A549 (cell line): ENCODE results near the gene RNH1. TPM values are rescaled to one million over a fixed set of nuclear protein-coding genes. Genes with fewer than 3 reads are reported as not detected.

Experiments
- ATAC-seq, 2 experiments: fragments of 200-7000 bp in 1 of 2; fragments of >200 bp in 1 of 2; cut with Nextera tagmentation in 1 of 2; cut with Tn5 transposase in 1 of 2; 3 replicates each; pipeline versions ENCODE4 v1.8.0 to v1.9.1; 2018 to 2020; ENCODE audit warnings: mild to moderate bottlenecking in 1 of 2, moderate library complexity in 1 of 2
- CTCF ChIA-PET: fragments of 300-600 bp; sonication (Branson Sonifier 250); formaldehyde crosslinking; extraction: SDS; loops from one replicate; lab custom pipeline; 2021; ENCODE audit warnings: antibody characterized with exemption, inconsistent platforms; lab: Yijun Ruan, JAX
- POLR2A ChIA-PET: fragments of 350-600 bp; formaldehyde crosslinking; extraction: SDS; loops from one replicate; lab custom pipeline; 2021; ENCODE audit warnings: antibody characterized with exemption, inconsistent platforms; lab: Yijun Ruan, JAX
- DNase-seq, 2 experiments: peaks; one replicate each; pipeline versions ENCODE4 v3.0.0 to v3.0.0-alpha.2; 2011 to 2016; ENCODE audit warnings: low read depth in 1 of 2, low spot score in 1 of 2
- FAIRE-seq: peaks from 2 replicates; lab custom pipeline; 2011; peaks lifted over from hg19 to GRCh38; lab: Jason Lieb, UNC
- H3K27ac ChIP-seq, 2 experiments: fragments of >200 bp; sonication (Bioruptor Twin); formaldehyde crosslinking; 3 replicates each; pipeline ENCODE4 v1.5.1; 2016 to 2017
- H3K4me1 ChIP-seq: fragments of >200 bp; sonication (Bioruptor Twin); formaldehyde crosslinking; 3 replicates; pipeline ENCODE4 v1.6.1; 2016
- H3K4me2 ChIP-seq: fragments of >200 bp; sonication (Bioruptor Twin); formaldehyde crosslinking; 3 replicates; pipeline ENCODE4 v1.6.1; 2016
- H3K4me3 ChIP-seq: fragments of >200 bp; sonication (Bioruptor Twin); formaldehyde crosslinking; 3 replicates; pipeline ENCODE4 v1.5.1; 2016
- H3K9me3 ChIP-seq: fragments of >200 bp; sonication (Bioruptor Twin); formaldehyde crosslinking; 3 replicates; pipeline ENCODE4 v1.6.1; 2016
- BHLHE40 ChIP-seq: IDR thresholded peaks from 2 replicates; pipeline ENCODE4 v1.6.1; 2012; ENCODE audit warnings: low read depth, low read length, inconsistent platforms
- CHD4 ChIP-seq: fragments of 200-600 bp; sonication (generic); IDR thresholded peaks from 2 replicates; pipeline ENCODE4 v1.6.1; 2016; ENCODE audit warnings: antibody characterized with exemption, mild to moderate bottlenecking, borderline replicate concordance
- FOSB ChIP-seq: fragments of 250-450 bp; sonication (Bioruptor Pico); IDR thresholded peaks from 2 replicates; pipeline ENCODE4 v1.5.0; 2020; ENCODE audit warnings: mild to moderate bottlenecking, moderate library complexity
- FOSL2 ChIP-seq, 2 experiments: fragments of 450-650 bp in 1 of 2; fragments of >200 bp in 1 of 2; sonication (Bioruptor Twin) in 1 of 2; formaldehyde crosslinking; IDR thresholded peaks; 2 replicates each; pipeline versions ENCODE4 v1.5.0 to v1.6.1; 2016 to 2020; ENCODE audit warnings: mild to moderate bottlenecking in 1 of 2, moderate library complexity in 1 of 2
- FOXS1 ChIP-seq: fragments of 250-450 bp; sonication (Bioruptor Pico); IDR thresholded peaks from 2 replicates; pipeline ENCODE4 v1.5.0; 2020; ENCODE audit warnings: mild to moderate bottlenecking, moderate library complexity
- GATA3 ChIP-seq: IDR thresholded peaks from 2 replicates; pipeline ENCODE4 v1.6.1; 2012; ENCODE audit warnings: borderline replicate concordance
- HEYL ChIP-seq: fragments of 250-450 bp; sonication (Bioruptor Pico); IDR thresholded peaks from 2 replicates; pipeline ENCODE4 v1.8.0; 2021; ENCODE audit warnings: mild to moderate bottlenecking, moderate library complexity
- KDM1A ChIP-seq: fragments of 200-600 bp; sonication (generic); IDR thresholded peaks from 2 replicates; pipeline ENCODE4 v1.6.1; 2016; ENCODE audit warnings: low read depth, mild to moderate bottlenecking
- MYC ChIP-seq: IDR thresholded peaks from 2 replicates; pipeline ENCODE4 v1.6.1; 2012; ENCODE audit warnings: mild to moderate bottlenecking, inconsistent platforms, low read length, improper control_type of control experiment, borderline replicate concordance
- NR3C1 ChIP-seq: fragments of >200 bp; sonication (Bioruptor Twin); formaldehyde crosslinking; IDR thresholded peaks from 3 replicates; pipeline ENCODE4 v1.6.1; 2017
- POLR2A ChIP-seq: IDR thresholded peaks from 2 replicates; pipeline ENCODE4 v1.6.1; 2012; ENCODE audit warnings: mild to moderate bottlenecking, low read length
- RAD21 ChIP-seq, 2 experiments: fragments of >200 bp in 1 of 2; sonication (Bioruptor Twin) in 1 of 2; formaldehyde crosslinking in 1 of 2; IDR thresholded peaks in 1 of 2; conservative IDR thresholded peaks in 1 of 2; 2 replicates in 1 of 2; 3 replicates in 1 of 2; pipeline ENCODE4 v1.6.1; 2012 to 2018; ENCODE audit warnings: inconsistent platforms in 1 of 2
- ZNF302 ChIP-seq: fragments of 250-450 bp; sonication (Bioruptor Pico); IDR thresholded peaks from 2 replicates; pipeline ENCODE4 v1.9.0; 2021; ENCODE audit warnings: inconsistent platforms, mild to moderate bottlenecking, moderate library complexity
- ZSCAN20 ChIP-seq: fragments of 250-450 bp; sonication (Bioruptor Pico); IDR thresholded peaks from 2 replicates; pipeline ENCODE4 v1.8.0; 2022; ENCODE audit warnings: mild to moderate bottlenecking, moderate library complexity
- WGBS: methylation state at CpG from one replicate; pipeline ENCODE4 v1.1.6; 2017; ENCODE audit errors: missing lambda C conversion rate; 5-methylcytosine and 5-hydroxymethylcytosine counted together
- polyA plus RNA-seq, 4 experiments: library from polyadenylated mRNA; depleted of rRNA in 3 of 4; stranded (reverse); fragments of >200 nt; fragmentation: RNase III in 1 of 4; extraction: RNeasy Plus Mini Kit Qiagen cat#74134 plus additional on column Dnase treatment in 1 of 4; gene quantifications; 2 replicates in 3 of 4; 3 replicates in 1 of 4; pipeline ENCODE4 v1.2.3, GENCODE V29; 2011 to 2017
- TF ChIP-seq, protein P1 (sequence below): IDR thresholded peaks from 2 replicates; pipeline ENCODE4 v1.6.1; 2012
- TF ChIP-seq, protein P2 (sequence below): IDR thresholded peaks from 2 replicates; pipeline ENCODE4 v1.6.1; 2012
- TF ChIP-seq, protein P3 (sequence below): fragments of 450-650 bp; IDR thresholded peaks from 2 replicates; pipeline ENCODE4 v1.6.1; 2014; ENCODE audit warnings: antibody characterized with exemption
- TF ChIP-seq, protein P4 (sequence below): fragments of 200-600 bp; sonication (generic); IDR thresholded peaks from 2 replicates; pipeline ENCODE4 v1.6.1; 2016; ENCODE audit warnings: antibody characterized with exemption, mild to moderate bottlenecking, moderate library complexity
- TF ChIP-seq, protein P5 (sequence below): fragments of 250-450 bp; sonication (Bioruptor Pico); IDR thresholded peaks from 2 replicates; pipeline ENCODE4 v1.5.0; 2021; ENCODE audit warnings: mild to moderate bottlenecking, moderate library complexity, borderline replicate concordance
- TF ChIP-seq, protein P6 (sequence below): IDR thresholded peaks from 2 replicates; pipeline ENCODE4 v1.6.1; 2012; ENCODE audit warnings: low read depth, borderline replicate concordance
- TF ChIP-seq, protein P7 (sequence below): fragments of >200 bp; sonication (Bioruptor Twin); formaldehyde crosslinking; IDR thresholded peaks from 3 replicates; pipeline ENCODE4 v1.6.1; 2016

Gene RNH1
- polyA plus RNA-seq, 2 of the 4 experiments (the other 2 are of a cell fraction) = 85.8 to 135 TPM

DNA sequence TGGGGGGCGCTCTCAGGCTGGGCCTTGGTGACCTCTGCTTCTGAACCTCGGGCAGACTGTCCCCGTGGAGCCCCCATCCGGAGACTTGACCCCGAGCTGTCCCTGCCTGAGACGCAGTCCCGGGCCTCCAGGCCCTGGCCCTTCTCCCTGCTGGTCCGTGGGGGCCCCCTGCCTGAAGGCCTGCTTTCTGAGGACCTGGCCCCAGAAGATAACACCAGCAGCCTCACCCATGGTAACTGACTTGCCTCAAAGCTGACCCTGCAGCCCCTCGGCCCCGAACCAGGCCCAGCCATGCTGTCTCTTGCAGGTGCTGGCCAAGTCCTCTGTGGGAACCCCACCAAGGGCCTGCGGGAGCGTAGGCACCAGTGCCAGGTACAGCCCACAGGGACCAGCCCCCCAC lies 44.6 kb upstream of the RNH1 start:
- 100% methylated on average over 2 of the region's 12 CpGs for WGBS
- no peak for TF ChIP-seq HEYL
- no peak for TF ChIP-seq MYC
- no peak for TF ChIP-seq BHLHE40
- no peak for TF ChIP-seq KDM1A
- no peak for TF ChIP-seq CHD4
- TF ChIP-seq GATA3 = no peak
- TF ChIP-seq, protein P1, sequence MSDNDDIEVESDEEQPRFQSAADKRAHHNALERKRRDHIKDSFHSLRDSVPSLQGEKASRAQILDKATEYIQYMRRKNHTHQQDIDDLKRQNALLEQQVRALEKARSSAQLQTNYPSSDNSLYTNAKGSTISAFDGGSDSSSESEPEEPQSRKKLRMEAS = no peak
- TF ChIP-seq RAD21 (conservative IDR thresholded peaks at IDR 0.05 in 1 of 2, IDR thresholded peaks at IDR 0.05 in 1 of 2) = no peak
- no peak for TF ChIP-seq ZSCAN20 (CRISPR knock-in tag)
- TF ChIP-seq, protein P2, sequence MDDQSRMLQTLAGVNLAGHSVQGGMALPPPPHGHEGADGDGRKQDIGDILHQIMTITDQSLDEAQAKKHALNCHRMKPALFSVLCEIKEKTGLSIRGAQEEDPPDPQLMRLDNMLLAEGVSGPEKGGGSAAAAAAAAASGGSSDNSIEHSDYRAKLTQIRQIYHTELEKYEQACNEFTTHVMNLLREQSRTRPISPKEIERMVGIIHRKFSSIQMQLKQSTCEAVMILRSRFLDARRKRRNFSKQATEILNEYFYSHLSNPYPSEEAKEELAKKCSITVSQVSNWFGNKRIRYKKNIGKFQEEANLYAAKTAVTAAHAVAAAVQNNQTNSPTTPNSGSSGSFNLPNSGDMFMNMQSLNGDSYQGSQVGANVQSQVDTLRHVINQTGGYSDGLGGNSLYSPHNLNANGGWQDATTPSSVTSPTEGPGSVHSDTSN = no peak
- TF ChIP-seq NR3C1 = no peak
- TF ChIP-seq, protein P3, sequence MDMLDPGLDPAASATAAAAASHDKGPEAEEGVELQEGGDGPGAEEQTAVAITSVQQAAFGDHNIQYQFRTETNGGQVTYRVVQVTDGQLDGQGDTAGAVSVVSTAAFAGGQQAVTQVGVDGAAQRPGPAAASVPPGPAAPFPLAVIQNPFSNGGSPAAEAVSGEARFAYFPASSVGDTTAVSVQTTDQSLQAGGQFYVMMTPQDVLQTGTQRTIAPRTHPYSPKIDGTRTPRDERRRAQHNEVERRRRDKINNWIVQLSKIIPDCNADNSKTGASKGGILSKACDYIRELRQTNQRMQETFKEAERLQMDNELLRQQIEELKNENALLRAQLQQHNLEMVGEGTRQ = no peak
- no peak for TF ChIP-seq FOSB
- no peak for TF ChIP-seq ZNF302
- Histone ChIP-seq H3K9me3 (no peaks in the 10 kb centered on the region), H3K4me2 (no peak overlapping the region), H3K27ac (no peak overlapping the region; a peak in 1 of 6 replicates), H3K4me3 (no peak overlapping the region), H3K4me1 (peaks cover 14% of the 10 kb centered on the region; the same call in 2 of the 3 replicates)
- FAIRE-seq (no peak), ATAC-seq (no peak), DNase-seq (no peak)
- ChIA-PET POLR2A (interaction anchor here (0.6 to 1.0 kb wide), 3 partner anchors 24 to 438 kb away, joined by 3 to 5 read pairs (median 3); partner anchors contain the start of gene DEAF1), CTCF (interaction anchor here (0.7 to 1.3 kb wide), 4 partner anchors 14 to 208 kb away, joined by 3 to 4 read pairs (median 4); no protein-coding TSS in a partner anchor)

DNA sequence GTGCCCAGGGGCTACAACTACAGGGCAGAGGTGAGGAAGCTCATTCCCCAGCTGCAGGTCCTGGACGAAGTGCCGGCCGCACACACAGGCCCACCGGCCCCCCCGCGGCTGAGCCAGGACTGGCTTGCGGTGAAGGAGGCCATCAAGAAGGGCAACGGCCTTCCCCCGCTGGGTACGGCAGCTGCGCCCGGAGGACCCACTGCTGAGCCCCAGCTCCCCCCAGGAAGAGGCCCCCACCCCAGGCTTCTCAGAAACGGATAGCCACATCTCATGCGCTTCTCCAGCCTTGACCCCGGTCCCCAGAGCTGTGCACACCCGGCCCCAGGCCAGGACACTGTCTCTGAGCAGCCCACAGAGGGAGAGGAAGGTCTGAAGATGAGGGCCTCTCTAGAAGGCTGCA lies 44.1 kb upstream of the RNH1 start:
- WGBS = 77% methylated on average over 7 of the region's 16 CpGs
- POLR2A ChIA-PET = interaction anchor here (0.6 kb wide), 2 partner anchors 144 to 438 kb away, joined by 3 to 5 read pairs; partner anchors contain the start of gene DEAF1
- TF ChIP-seq, protein P4, sequence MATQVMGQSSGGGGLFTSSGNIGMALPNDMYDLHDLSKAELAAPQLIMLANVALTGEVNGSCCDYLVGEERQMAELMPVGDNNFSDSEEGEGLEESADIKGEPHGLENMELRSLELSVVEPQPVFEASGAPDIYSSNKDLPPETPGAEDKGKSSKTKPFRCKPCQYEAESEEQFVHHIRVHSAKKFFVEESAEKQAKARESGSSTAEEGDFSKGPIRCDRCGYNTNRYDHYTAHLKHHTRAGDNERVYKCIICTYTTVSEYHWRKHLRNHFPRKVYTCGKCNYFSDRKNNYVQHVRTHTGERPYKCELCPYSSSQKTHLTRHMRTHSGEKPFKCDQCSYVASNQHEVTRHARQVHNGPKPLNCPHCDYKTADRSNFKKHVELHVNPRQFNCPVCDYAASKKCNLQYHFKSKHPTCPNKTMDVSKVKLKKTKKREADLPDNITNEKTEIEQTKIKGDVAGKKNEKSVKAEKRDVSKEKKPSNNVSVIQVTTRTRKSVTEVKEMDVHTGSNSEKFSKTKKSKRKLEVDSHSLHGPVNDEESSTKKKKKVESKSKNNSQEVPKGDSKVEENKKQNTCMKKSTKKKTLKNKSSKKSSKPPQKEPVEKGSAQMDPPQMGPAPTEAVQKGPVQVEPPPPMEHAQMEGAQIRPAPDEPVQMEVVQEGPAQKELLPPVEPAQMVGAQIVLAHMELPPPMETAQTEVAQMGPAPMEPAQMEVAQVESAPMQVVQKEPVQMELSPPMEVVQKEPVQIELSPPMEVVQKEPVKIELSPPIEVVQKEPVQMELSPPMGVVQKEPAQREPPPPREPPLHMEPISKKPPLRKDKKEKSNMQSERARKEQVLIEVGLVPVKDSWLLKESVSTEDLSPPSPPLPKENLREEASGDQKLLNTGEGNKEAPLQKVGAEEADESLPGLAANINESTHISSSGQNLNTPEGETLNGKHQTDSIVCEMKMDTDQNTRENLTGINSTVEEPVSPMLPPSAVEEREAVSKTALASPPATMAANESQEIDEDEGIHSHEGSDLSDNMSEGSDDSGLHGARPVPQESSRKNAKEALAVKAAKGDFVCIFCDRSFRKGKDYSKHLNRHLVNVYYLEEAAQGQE = no peak
- TF ChIP-seq FOXS1 (CRISPR knock-in tag) (no peak), FOSL2 (IDR thresholded peaks at IDR 0.05) (no peak), FOSL2 (CRISPR knock-in tag; IDR thresholded peaks at IDR 0.05) (no peak), POLR2A (no peak)
- TF ChIP-seq, protein P5, sequence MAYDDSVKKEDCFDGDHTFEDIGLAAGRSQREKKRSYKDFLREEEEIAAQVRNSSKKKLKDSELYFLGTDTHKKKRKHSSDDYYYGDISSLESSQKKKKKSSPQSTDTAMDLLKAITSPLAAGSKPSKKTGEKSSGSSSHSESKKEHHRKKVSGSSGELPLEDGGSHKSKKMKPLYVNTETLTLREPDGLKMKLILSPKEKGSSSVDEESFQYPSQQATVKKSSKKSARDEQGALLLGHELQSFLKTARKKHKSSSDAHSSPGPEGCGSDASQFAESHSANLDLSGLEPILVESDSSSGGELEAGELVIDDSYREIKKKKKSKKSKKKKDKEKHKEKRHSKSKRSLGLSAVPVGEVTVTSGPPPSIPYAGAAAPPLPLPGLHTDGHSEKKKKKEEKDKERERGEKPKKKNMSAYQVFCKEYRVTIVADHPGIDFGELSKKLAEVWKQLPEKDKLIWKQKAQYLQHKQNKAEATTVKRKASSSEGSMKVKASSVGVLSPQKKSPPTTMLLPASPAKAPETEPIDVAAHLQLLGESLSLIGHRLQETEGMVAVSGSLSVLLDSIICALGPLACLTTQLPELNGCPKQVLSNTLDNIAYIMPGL (CRISPR knock-in tag) = no peak
- TF ChIP-seq, protein P6, sequence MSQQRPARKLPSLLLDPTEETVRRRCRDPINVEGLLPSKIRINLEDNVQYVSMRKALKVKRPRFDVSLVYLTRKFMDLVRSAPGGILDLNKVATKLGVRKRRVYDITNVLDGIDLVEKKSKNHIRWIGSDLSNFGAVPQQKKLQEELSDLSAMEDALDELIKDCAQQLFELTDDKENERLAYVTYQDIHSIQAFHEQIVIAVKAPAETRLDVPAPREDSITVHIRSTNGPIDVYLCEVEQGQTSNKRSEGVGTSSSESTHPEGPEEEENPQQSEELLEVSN = no peak
- TF ChIP-seq, protein P7, sequence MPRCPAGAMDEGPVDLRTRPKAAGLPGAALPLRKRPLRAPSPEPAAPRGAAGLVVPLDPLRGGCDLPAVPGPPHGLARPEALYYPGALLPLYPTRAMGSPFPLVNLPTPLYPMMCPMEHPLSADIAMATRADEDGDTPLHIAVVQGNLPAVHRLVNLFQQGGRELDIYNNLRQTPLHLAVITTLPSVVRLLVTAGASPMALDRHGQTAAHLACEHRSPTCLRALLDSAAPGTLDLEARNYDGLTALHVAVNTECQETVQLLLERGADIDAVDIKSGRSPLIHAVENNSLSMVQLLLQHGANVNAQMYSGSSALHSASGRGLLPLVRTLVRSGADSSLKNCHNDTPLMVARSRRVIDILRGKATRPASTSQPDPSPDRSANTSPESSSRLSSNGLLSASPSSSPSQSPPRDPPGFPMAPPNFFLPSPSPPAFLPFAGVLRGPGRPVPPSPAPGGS = no peak
- no peak overlapping the region for H3K4me2 ChIP-seq
- FAIRE-seq = no peak
- no peak for DNase-seq
- H3K4me3 ChIP-seq = no peak overlapping the region
- H3K4me1 ChIP-seq = peaks cover 14% of the 10 kb centered on the region; the same call in 2 of the 3 replicates
- no peak overlapping the region; a peak in 1 of 6 replicates for H3K27ac ChIP-seq
- no peak for ATAC-seq
- H3K9me3 ChIP-seq = no peaks in the 10 kb centered on the region
- CTCF ChIA-PET = interaction anchor here (0.7 to 1.3 kb wide), 4 partner anchors 15 to 208 kb away, joined by 3 to 4 read pairs (median 4); no protein-coding TSS in a partner anchor
